OCI-LY7 (cell line): ENCODE results near the gene KRTAP16-1. TPM values are rescaled to one million over a fixed set of nuclear protein-coding genes. Genes with fewer than 3 reads are reported as not detected.

Source experiments
- BruUV-seq: library from RNA; stranded (reverse); fragments of 400-500 nt; replicated peaks from 2 replicates; lab custom pipeline; 2021; lab: Mats Ljungman, UMichigan
- CTCF ChIA-PET: fragments of 300-600 bp; sonication (Branson Sonifier 250); formaldehyde crosslinking; loops from one replicate; lab custom pipeline; 2022; ENCODE audit warnings: antibody characterized with exemption; ENCODE audit not compliant: unreplicated experiment; lab: Charles Lee
- POLR2A ChIA-PET: fragments of 300-600 bp; sonication (Branson Sonifier 250); formaldehyde crosslinking; loops from one replicate; lab custom pipeline; 2022; ENCODE audit warnings: antibody characterized with exemption; lab: Charles Lee
- DNase-seq: peaks from one replicate; pipeline ENCODE4 v3.0.0-alpha.2; 2015; ENCODE audit warnings: low spot score
- H2AFZ ChIP-seq: fragments of 200-600 bp; sonication (generic), shearing (Covaris generic); 2 replicates; pipeline ENCODE4 v1.6.1; 2014; ENCODE audit warnings: mild to moderate bottlenecking, antibody characterized with exemption, low read length, moderate library complexity
- H3K27ac ChIP-seq: fragments of 200-600 bp; sonication (generic); 2 replicates; pipeline ENCODE4 v1.5.1; 2014; ENCODE audit warnings: mixed run types, low read depth, mild to moderate bottlenecking, moderate library complexity, low read length, inconsistent platforms; ENCODE audit not compliant: poor library complexity, severe bottlenecking
- H3K36me3 ChIP-seq: fragments of 200-600 bp; sonication (generic); 2 replicates; pipeline ENCODE4 v1.6.1; 2014; ENCODE audit warnings: mild to moderate bottlenecking, antibody characterized with exemption, low read length, moderate library complexity, mixed read lengths; ENCODE audit not compliant: insufficient read depth
- H3K4me1 ChIP-seq: fragments of 200-600 bp; sonication (generic); 2 replicates; pipeline ENCODE4 v1.5.1; 2014; ENCODE audit warnings: mild to moderate bottlenecking, low read length; ENCODE audit not compliant: insufficient read depth, poor library complexity, severe bottlenecking
- H3K4me2 ChIP-seq: fragments of 200-600 bp; sonication (generic); 2 replicates; pipeline ENCODE4 v1.6.1; 2014; ENCODE audit warnings: mild to moderate bottlenecking, low read length
- H3K4me3 ChIP-seq: fragments of 200-600 bp; sonication (generic); 2 replicates; pipeline ENCODE4 v1.5.1; 2014; ENCODE audit warnings: mild to moderate bottlenecking, low read depth, low read length; ENCODE audit not compliant: poor library complexity, severe bottlenecking
- H3K79me2 ChIP-seq: fragments of 200-600 bp; sonication (generic); 2 replicates; pipeline ENCODE4 v1.6.1; 2016; ENCODE audit warnings: low read depth, mild to moderate bottlenecking, low read length, moderate library complexity, mixed read lengths; ENCODE audit not compliant: insufficient read depth
- H3K9me2 ChIP-seq: fragments of 200-600 bp; sonication (generic); 2 replicates; pipeline ENCODE4 v1.6.1; 2016; ENCODE audit warnings: mild to moderate bottlenecking, low read length, mixed read lengths; ENCODE audit not compliant: insufficient read depth
- H3K9me3 ChIP-seq: fragments of 200-600 bp; sonication (generic); 2 replicates; pipeline ENCODE4 v1.6.1; 2014; ENCODE audit warnings: mild to moderate bottlenecking, mixed run types, low read length, mixed read lengths
- H4K20me1 ChIP-seq: fragments of 200-600 bp; sonication (generic); 2 replicates; pipeline ENCODE4 v1.6.1; 2014; ENCODE audit warnings: mild to moderate bottlenecking, antibody characterized with exemption, low read length, moderate library complexity, mixed read lengths; ENCODE audit not compliant: insufficient read depth
- CTCF ChIP-seq: fragments of 200-600 bp; sonication (generic); conservative IDR thresholded peaks from 2 replicates; pipeline ENCODE4 v1.5.1; 2014; ENCODE audit warnings: mild to moderate bottlenecking, antibody characterized with exemption, low read length, moderate library complexity, mixed read lengths
- EZH2phosphoT487 ChIP-seq: fragments of 200-600 bp; sonication (generic); IDR thresholded peaks from 2 replicates; pipeline ENCODE4 v1.6.1; 2018; ENCODE audit warnings: low read depth, borderline replicate concordance, mild to moderate bottlenecking, mixed run types, antibody characterized with exemption, low read length, moderate library complexity, mixed read lengths
- intact Hi-C: fragments of 100-400 bp; cut with micrococcal nuclease; formaldehyde crosslinking; loops from one replicate; pipeline ENCODE4 v1.10.0; 2022; ENCODE audit not compliant: unreplicated experiment
- total RNA-seq, 2 experiments: library from RNA; depleted of rRNA in 1 of 2; stranded (reverse); fragments of >200 nt in 1 of 2; shearing (Covaris generic) in 1 of 2; gene quantifications; 2 replicates each; pipeline ENCODE4 v1.2.3, GENCODE V29; 2014 to 2022

KRTAP16-1 gene
- total RNA-seq, 2 experiments from 2014 or later: not detected

DNA sequence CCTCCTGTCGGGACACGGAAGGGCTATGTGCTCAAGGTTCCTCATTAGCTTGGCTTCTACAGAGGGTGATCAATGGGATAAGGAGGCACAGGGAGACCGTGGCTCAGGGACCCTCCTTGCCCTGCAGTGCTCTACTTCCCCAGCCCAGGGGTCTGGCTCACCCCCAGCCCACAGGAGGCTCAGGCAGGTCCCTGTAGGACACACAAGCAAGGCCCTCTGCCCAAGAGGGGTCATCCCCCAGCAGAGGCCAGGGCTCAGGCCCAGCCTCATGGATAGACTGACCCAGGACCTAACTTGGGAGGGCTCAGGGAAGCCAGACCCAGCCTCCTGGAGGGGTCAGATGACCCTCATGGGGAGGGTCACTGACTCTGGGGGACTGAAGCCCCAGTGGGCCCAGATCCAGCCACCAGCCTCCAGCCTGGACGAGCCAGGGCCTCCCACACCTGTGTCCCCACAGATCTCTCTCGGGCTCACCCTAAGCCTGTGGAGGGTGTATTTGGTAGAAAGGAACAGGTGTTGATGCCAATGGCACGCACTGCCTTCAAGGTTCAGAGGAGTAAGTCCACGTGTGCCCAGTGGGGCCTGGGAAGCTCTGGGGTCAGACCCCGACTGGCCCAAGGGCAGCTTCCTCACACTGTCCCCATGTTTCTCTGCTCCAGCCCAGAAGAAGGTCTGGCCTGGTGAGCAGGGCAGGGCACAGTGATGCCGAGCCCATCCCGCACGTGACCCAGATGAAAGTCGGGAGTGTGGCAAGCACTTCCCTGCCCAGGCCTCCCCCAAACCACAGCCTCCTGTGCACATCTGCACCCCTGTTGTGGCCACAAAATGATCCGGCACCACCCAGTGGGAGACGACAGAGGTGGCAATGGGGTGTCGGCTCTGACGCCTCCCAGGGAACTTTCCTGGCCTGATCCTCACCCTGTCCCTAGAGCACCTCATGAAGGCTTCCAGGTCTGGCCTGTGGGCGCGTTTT lies 17.4 kb upstream of the KRTAP16-1 start:
- no peak for DNase-seq
- BruUV-seq: no TSS peak
- H3K4me3 ChIP-seq: no peak overlapping the region
- H3K9me2 ChIP-seq: no peaks in the 10 kb centered on the region
- H2AFZ ChIP-seq: no peak overlapping the region
- intact Hi-C loops: loop anchor here (10.0 kb wide), 2 partner anchors 338 to 522 kb away; no protein-coding TSS in a partner anchor
- H3K27ac ChIP-seq: no peak overlapping the region
- H3K36me3 ChIP-seq: no peaks in the 10 kb centered on the region
- no peaks in the 10 kb centered on the region for H4K20me1 ChIP-seq
- POLR2A ChIA-PET: no interaction called here
- CTCF ChIA-PET: no interaction called here
- no peaks in the 10 kb centered on the region for H3K79me2 ChIP-seq
- H3K9me3 ChIP-seq: no peaks in the 10 kb centered on the region
- H3K4me2 ChIP-seq: no peak overlapping the region
- no peak for TF ChIP-seq EZH2phosphoT487
- no peak for TF ChIP-seq CTCF
- no peaks in the 10 kb centered on the region for H3K4me1 ChIP-seq

- BruUV-seq: no TSS peak
These were observed 16.5 kb upstream of the KRTAP16-1 start for GRCh38 chr17:41325611-41326010.

More at GRCh38 chr17:41325611-41326010, 16.5 kb upstream of the KRTAP16-1 start:
- ChIA-PET POLR2A (no interaction called here), CTCF (no interaction called here)
- no peak overlapping the region for H2AFZ ChIP-seq
- H3K36me3 ChIP-seq: no peaks in the 10 kb centered on the region
- H3K4me1 ChIP-seq: no peaks in the 10 kb centered on the region
- H4K20me1 ChIP-seq: no peaks in the 10 kb centered on the region
- H3K4me2 ChIP-seq: no peak overlapping the region
- H3K79me2 ChIP-seq: no peaks in the 10 kb centered on the region
- H3K4me3 ChIP-seq: no peak overlapping the region
- intact Hi-C loops: loop anchor here (10.0 kb wide), 2 partner anchors 339 to 521 kb away; no protein-coding TSS in a partner anchor
- no peaks in the 10 kb centered on the region for H3K9me2 ChIP-seq
- TF ChIP-seq EZH2phosphoT487: no peak
- TF ChIP-seq CTCF: no peak
- DNase-seq: no peak
- no peak overlapping the region for H3K27ac ChIP-seq
- no peaks in the 10 kb centered on the region for H3K9me3 ChIP-seq
